Amygdala (tissue), 56 donors: ENCODE results near the gene SYNE1.

Experiments
- DNase-seq, 56 donors: peaks; one replicate each; lab custom pipeline; 2025; lab: John Stamatoyannopoulos, UW

The SYNE1 gene

GRCh38 chr6:152391179-152391880 lies 245.8 kb downstream of the SYNE1 start:
- DNase-seq = no peak

- DNase-seq = no peak
Observed at GRCh38 chr6:152387091-152387490, 250.1 kb downstream of the SYNE1 start.

- DNase-seq = no peak
Observed at GRCh38 chr6:152386131-152386530, 251.0 kb downstream of the SYNE1 start.

GRCh38 chr6:152380993-152381898 lies 255.9 kb downstream of the SYNE1 start:
- DNase-seq = peak in 55 of 56 donors; percentile 3 to 79 (median 45)

- DNase-seq = peak in 4 of 56 donors; percentile 5 to 61 (median 25)
Observed at GRCh38 chr6:152380351-152380767, 256.8 kb downstream of the SYNE1 start.

- DNase-seq = no peak
Observed at GRCh38 chr6:152379423-152379822, 257.7 kb downstream of the SYNE1 start.

- peak in 9 of 56 donors; percentile 5 to 48 (median 18) for DNase-seq
Observed at GRCh38 chr6:152378169-152378568, 259.0 kb downstream of the SYNE1 start.

- no peak for DNase-seq
Observed at GRCh38 chr6:152375197-152375596, 262.0 kb downstream of the SYNE1 start.

GRCh38 chr6:152372945-152373344 lies 264.2 kb downstream of the SYNE1 start:
- DNase-seq = no peak

GRCh38 chr6:152371775-152372174 lies 265.4 kb downstream of the SYNE1 start:
- no peak for DNase-seq

- peak in 38 of 56 donors; percentile 1 to 51 (median 16) for DNase-seq
Observed at GRCh38 chr6:152368751-152369624, 268.2 kb downstream of the SYNE1 start.

GRCh38 chr6:152364866-152365265 lies 272.3 kb downstream of the SYNE1 start:
- DNase-seq = no peak

- DNase-seq = no peak
Observed at GRCh38 chr6:152360034-152360433, 277.1 kb downstream of the SYNE1 start.

- no peak for DNase-seq
Observed at GRCh38 chr6:152356662-152357061, 280.5 kb downstream of the SYNE1 start.

GRCh38 chr6:152356016-152356415 lies 281.1 kb downstream of the SYNE1 start:
- DNase-seq = no peak

GRCh38 chr6:152355166-152355565 lies 282.0 kb downstream of the SYNE1 start:
- DNase-seq = no peak

GRCh38 chr6:152353440-152353839 lies 283.7 kb downstream of the SYNE1 start:
- peak in 11 of 56 donors; percentile 1 to 49 (median 6) for DNase-seq

GRCh38 chr6:152351742-152352141 lies 285.4 kb downstream of the SYNE1 start:
- DNase-seq = no peak

GRCh38 chr6:152351110-152351509 lies 286.1 kb downstream of the SYNE1 start:
- no peak for DNase-seq

- no peak for DNase-seq
Observed at GRCh38 chr6:152348116-152348515, 289.0 kb downstream of the SYNE1 start.
